ENCODE results near the gene MBNL1.

- no peak for TF ChIP-seq POLR2A (IDR thresholded peaks at IDR 0.05)
- no peak for TF ChIP-seq CTCF (IDR thresholded peaks at IDR 0.05)
Observed at GRCh38 chr3:152284906-152285305, 16.2 kb downstream of the MBNL1 start.

Data from vagina (tissue), 2 donors.